Measurements from ENCODE around the gene PDK2. TPM values are rescaled to one million over a fixed set of nuclear protein-coding genes. Genes with fewer than 3 reads are reported as not detected.

PDK2 gene
- total and polyA plus RNA-seq, 2 experiments from 2014 or later, result 30.2 to 48.1 TPM

DNA sequence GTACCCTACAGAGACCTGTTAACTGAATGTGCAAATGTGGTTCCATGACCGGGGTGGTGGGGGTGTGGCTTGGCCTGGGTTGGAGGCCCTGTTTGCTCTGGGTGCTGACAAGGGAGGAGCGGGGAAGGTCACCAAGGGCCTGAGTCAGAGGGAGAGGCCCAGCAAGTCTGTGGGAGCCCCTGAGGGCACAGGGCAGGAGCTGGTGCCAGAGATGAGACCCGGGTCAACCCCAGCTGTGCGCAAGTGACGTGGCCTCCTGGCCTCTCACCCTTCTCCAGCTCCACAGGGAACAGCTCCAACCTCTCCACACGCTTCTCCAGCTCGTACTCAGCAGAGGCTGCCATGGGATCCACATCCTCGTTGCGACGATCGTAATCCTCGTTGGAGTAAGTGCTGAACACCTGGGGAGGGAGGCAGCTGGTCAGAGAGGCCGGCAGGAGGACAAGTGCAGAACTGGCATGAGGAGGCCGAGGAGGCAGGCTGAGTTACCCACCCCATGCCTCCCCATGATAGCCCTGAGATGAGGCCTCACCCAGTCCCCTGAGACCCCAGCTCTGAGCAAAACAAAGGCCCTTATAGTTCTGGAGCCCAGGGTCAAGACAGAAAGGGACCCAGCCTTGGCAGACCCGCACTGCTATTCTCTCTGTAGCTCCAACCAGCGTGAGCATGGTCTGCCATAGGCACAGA is 49.8 kb downstream of the PDK2 start:
- Histone ChIP-seq H3K27ac (no peak overlapping the region), H3K9me3 (ENCODE audit: low read depth) (no peaks in the 10 kb centered on the region), H3F3A (ENCODE audit: insufficient read depth) (no peaks in the 10 kb centered on the region), H4K20me1 (ENCODE audit: insufficient read depth) (peaks cover 4% of the 10 kb centered on the region; the same call in 1 of the 2 replicates), H3K4me1 (ENCODE audit: insufficient read depth) (peaks cover 27% of the 10 kb centered on the region), H3K9me2 (ENCODE audit: insufficient read depth) (no peaks in the 10 kb centered on the region), H3K36me3 (ENCODE audit: low read depth) (peaks cover 16% of the 10 kb centered on the region; the same call in 1 of the 2 replicates), H3K27me3 (replicated peaks; ENCODE audit: insufficient read depth) (no peaks in the 10 kb centered on the region), H3K4me2 (ENCODE audit: unreplicated experiment) (no peak overlapping the region), H3K79me2 (ENCODE audit: insufficient read depth) (peaks cover 82% of the 10 kb centered on the region), H3K4me3 (no peak overlapping the region), H3K9ac (no peak overlapping the region), H2AFZ (no peak overlapping the region)
- no peak for DNase-seq
- in situ Hi-C loops (cut with MboI), result no loop called here
- TF ChIP-seq EZH2 (IDR thresholded peaks at IDR 0.05; ENCODE audit: insufficient read depth, poor library complexity, severe bottlenecking) (no peak), EZH2phosphoT487 (IDR thresholded peaks at IDR 0.05; ENCODE audit: insufficient read depth, low read depth) (no peak)
- 69 to 73% methylated on average over 16 of the region's 16 CpGs for WGBS, 2 experiments (ENCODE audit: low coverage in 1 of 2, low lambda C conversion rate in 2 of 2, missing lambda C conversion rate in 2 of 2)

DNA sequence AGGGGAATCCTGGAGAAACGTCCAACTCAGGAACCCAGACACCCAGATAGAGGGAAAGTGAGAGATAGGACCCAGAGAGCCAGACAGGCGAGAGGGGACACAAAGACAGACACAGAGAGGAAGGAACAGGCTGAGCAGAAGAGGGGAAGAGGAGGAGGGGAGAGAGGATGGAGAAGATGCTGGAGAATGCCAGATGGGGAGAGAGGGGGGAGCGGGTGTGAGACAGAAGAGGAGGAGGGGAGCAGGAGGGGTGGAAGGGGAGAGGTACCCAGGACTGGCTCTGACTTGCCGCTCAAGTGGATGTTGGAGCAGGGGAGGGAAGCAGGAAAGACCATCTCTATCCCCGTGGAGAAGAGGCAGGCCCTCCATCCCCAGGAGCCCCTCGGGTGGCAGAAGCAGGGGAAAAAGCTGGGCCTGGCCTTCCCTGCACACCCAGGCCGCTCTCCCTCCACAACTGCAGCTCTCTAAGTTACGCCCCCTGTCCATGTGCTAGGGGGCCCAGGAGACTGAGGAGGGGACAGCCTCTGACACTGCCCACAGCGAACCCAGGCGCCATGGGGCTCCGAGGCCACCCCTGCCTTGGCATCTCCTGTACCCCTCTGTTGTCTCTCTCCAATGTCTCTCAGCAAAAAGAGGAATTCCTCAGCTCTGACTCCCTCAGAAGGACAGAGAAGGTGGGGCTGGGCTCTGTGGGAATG is 50.5 kb downstream of the PDK2 start:
- peaks cover 4% of the 10 kb centered on the region; the same call in 1 of the 2 replicates for H4K20me1 ChIP-seq (ENCODE audit: insufficient read depth)
- no peaks in the 10 kb centered on the region for H3K9me3 ChIP-seq (ENCODE audit: low read depth)
- H3K9me2 ChIP-seq (ENCODE audit: insufficient read depth), result no peaks in the 10 kb centered on the region
- DNase-seq, result no peak
- no peak overlapping the region for H3K27ac ChIP-seq
- H3K36me3 ChIP-seq (ENCODE audit: low read depth), result peaks cover 10% of the 10 kb centered on the region; the same call in 1 of the 2 replicates
- peak overlapping the region; percentile 83; the same call in 1 of the 2 replicates for H3K4me3 ChIP-seq
- in situ Hi-C loops (cut with MboI), result no loop called here
- TF ChIP-seq EZH2phosphoT487 (IDR thresholded peaks at IDR 0.05; ENCODE audit: insufficient read depth, low read depth) (no peak), EZH2 (IDR thresholded peaks at IDR 0.05; ENCODE audit: insufficient read depth, poor library complexity, severe bottlenecking) (no peak)
- no peaks in the 10 kb centered on the region for H3F3A ChIP-seq (ENCODE audit: insufficient read depth)
- 65 to 78% methylated on average over 7 to 11 of the region's 11 CpGs for WGBS, 2 experiments (ENCODE audit: low coverage in 1 of 2, low lambda C conversion rate in 2 of 2, missing lambda C conversion rate in 2 of 2)
- peak overlapping the region; percentile 81 for H3K4me2 ChIP-seq (ENCODE audit: unreplicated experiment)
- H3K27me3 ChIP-seq (replicated peaks; ENCODE audit: insufficient read depth), result no peaks in the 10 kb centered on the region
- no peak overlapping the region for H2AFZ ChIP-seq
- H3K4me1 ChIP-seq (ENCODE audit: insufficient read depth), result peaks cover 27% of the 10 kb centered on the region
- peak overlapping the region; percentile 98; the same call in 1 of the 2 replicates for H3K9ac ChIP-seq
- peaks cover 89% of the 10 kb centered on the region for H3K79me2 ChIP-seq (ENCODE audit: insufficient read depth)

DNA sequence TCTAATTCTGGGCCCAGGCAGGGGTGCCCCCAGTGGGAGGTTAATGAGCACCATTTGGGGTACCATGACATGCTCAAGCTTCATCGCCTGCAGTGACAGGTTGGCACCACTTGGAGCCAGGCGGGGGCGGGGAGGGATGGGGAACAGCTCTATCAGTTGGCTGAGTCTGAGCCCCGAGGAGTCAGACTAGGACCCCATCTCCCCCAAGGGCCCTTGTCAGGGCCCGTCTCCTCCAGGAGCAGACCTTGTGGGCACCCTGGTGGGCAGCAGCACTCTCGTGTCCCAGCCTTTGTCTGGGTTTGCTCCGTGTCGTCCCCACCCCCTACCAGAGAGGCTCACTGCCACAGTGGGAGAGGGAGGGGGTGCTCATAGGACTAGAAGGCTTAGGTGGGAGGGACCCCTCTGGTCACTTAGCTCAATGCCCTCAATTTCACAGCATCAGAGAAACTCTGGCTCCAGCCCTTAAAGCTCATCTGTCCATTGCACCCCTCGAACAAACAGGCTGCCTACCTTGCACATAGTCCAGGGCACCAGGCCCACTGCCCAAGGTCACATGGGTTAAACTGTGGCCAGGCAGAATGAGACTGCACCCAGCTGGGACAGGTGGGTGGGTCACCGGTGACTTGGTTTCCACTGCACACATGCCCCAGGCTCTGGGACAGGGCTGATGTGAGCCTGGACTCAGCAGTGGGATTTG is 51.2 kb downstream of the PDK2 start:
- H3K27ac ChIP-seq, result peak overlapping the region; percentile 8; the same call in 1 of the 2 replicates
- no peak for TF ChIP-seq EZH2 (IDR thresholded peaks at IDR 0.05; ENCODE audit: insufficient read depth, poor library complexity, severe bottlenecking)
- no peak for TF ChIP-seq EZH2phosphoT487 (IDR thresholded peaks at IDR 0.05; ENCODE audit: insufficient read depth, low read depth)
- peaks cover 27% of the 10 kb centered on the region for H3K4me1 ChIP-seq (ENCODE audit: insufficient read depth)
- no peak for DNase-seq
- in situ Hi-C loops (cut with MboI), result no loop called here
- H3K79me2 ChIP-seq (ENCODE audit: insufficient read depth), result peaks cover 90% of the 10 kb centered on the region
- peak overlapping the region; percentile 81 for H3K4me2 ChIP-seq (ENCODE audit: unreplicated experiment)
- H3K36me3 ChIP-seq (ENCODE audit: low read depth), result peaks cover 7% of the 10 kb centered on the region; the same call in 1 of the 2 replicates
- no peaks in the 10 kb centered on the region for H3F3A ChIP-seq (ENCODE audit: insufficient read depth)
- no peak overlapping the region for H2AFZ ChIP-seq
- no peaks in the 10 kb centered on the region for H3K27me3 ChIP-seq (replicated peaks; ENCODE audit: insufficient read depth)
- peak overlapping the region; percentile 83 for H3K4me3 ChIP-seq
- H3K9me2 ChIP-seq (ENCODE audit: insufficient read depth), result no peaks in the 10 kb centered on the region
- peak overlapping the region; percentile 98 for H3K9ac ChIP-seq
- 49 to 58% methylated on average over 10 of the region's 10 CpGs for WGBS, 2 experiments (ENCODE audit: low coverage in 1 of 2, low lambda C conversion rate in 2 of 2, missing lambda C conversion rate in 2 of 2)
- no peaks in the 10 kb centered on the region for H3K9me3 ChIP-seq (ENCODE audit: low read depth)
- H4K20me1 ChIP-seq (ENCODE audit: insufficient read depth), result peaks cover 4% of the 10 kb centered on the region; the same call in 1 of the 2 replicates

All from GM23248 (cell line).